ENCODE measurements around the gene LRMDA. TPM values are rescaled to one million over a fixed set of nuclear protein-coding genes. Genes with fewer than 3 reads are reported as not detected.

Gene LRMDA
- total and polyA plus RNA-seq, 7 donors = 1.0 to 5.7 (median 2.5) TPM

- no peaks in the 10 kb centered on the region for H3K36me3 ChIP-seq (ENCODE audit: insufficient read depth in 1 of 2, low read depth in 1 of 2)
- intact Hi-C loops (cut with DNase I) = no loop called here
- ATAC-seq (no peak), DNase-seq (peak in 1 of 2 donors; percentile 51)
- H3K27ac ChIP-seq = no peak overlapping the region
- no peaks in the 10 kb centered on the region for H3K27me3 ChIP-seq (ENCODE audit: insufficient read depth in 3 of 3, low read length in 2 of 3)
- no peak overlapping the region for H3K4me3 ChIP-seq
- TF ChIP-seq CTCF (IDR thresholded peaks at IDR 0.05) = no peak
- no peaks in the 10 kb centered on the region for H3K9me3 ChIP-seq
- 74 to 77% (median 74%) methylated on average over 5 of the region's 5 CpGs for WGBS, 3 donors
- no peaks in the 10 kb centered on the region for H3K4me1 ChIP-seq
Observed at GRCh38 chr10:75982611-75983369, 551.4 kb downstream of the LRMDA start.

GRCh38 chr10:75984067-75984466, 552.6 kb downstream of the LRMDA start:
- Histone ChIP-seq H3K4me3 (no peak overlapping the region), H3K36me3 (ENCODE audit: insufficient read depth in 1 of 2, low read depth in 1 of 2) (no peaks in the 10 kb centered on the region), H3K4me1 (no peaks in the 10 kb centered on the region), H3K27me3 (ENCODE audit: insufficient read depth in 3 of 3, low read length in 2 of 3) (no peaks in the 10 kb centered on the region), H3K9me3 (no peaks in the 10 kb centered on the region), H3K27ac (no peak overlapping the region)
- ATAC-seq = peak in 1 of 4 donors; percentile 27
- 39 to 71% (median 57%) methylated on average over 7 of the region's 7 CpGs for WGBS, 3 donors
- TF ChIP-seq CTCF (IDR thresholded peaks at IDR 0.05) = no peak
- DNase-seq = no peak
- intact Hi-C loops (cut with DNase I) = no loop called here

DNA sequence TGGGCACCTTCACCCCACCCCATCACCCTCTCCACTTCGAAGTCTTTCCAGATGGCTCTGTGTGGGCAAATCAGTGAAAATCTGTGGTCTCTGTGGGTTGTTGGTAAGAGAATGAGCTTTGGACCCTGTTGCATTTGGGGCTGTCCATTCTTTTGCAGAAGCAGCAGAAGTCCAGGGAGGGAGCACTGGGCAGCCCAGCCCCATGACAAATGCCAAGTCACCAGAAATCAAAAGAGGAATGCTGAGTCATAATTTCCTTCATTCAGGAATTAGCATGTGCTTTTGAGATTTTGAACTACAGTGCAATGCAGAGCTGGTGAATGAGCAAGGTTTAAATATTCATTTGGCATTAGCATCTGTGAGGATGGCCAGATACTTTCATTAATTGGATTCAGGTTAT, 556.2 kb downstream of the LRMDA start:
- intact Hi-C loops (cut with DNase I) = no loop called here
- WGBS, 3 donors = 73 to 95% (median 90%) methylated on average over 1 of the region's 1 CpG
- Histone ChIP-seq H3K27ac (no peak overlapping the region), H3K4me3 (no peak overlapping the region), H3K9me3 (no peaks in the 10 kb centered on the region), H3K27me3 (ENCODE audit: insufficient read depth in 3 of 3, low read length in 2 of 3) (no peaks in the 10 kb centered on the region), H3K36me3 (ENCODE audit: insufficient read depth in 1 of 2, low read depth in 1 of 2) (no peaks in the 10 kb centered on the region), H3K4me1 (no peaks in the 10 kb centered on the region)
- DNase-seq = no peak
- ATAC-seq = no peak
- TF ChIP-seq CTCF (IDR thresholded peaks at IDR 0.05) = no peak

GRCh38 chr10:75994357-75995040, 563.1 kb downstream of the LRMDA start:
- 55 to 70% (median 61%) methylated on average over 9 of the region's 9 CpGs for WGBS, 3 donors
- H3K36me3 ChIP-seq (ENCODE audit: insufficient read depth in 1 of 2, low read depth in 1 of 2) = no peaks in the 10 kb centered on the region
- TF ChIP-seq CTCF (IDR thresholded peaks at IDR 0.05) = no peak
- H3K4me1 ChIP-seq = peaks cover 4% of the 10 kb centered on the region
- no peak overlapping the region for H3K4me3 ChIP-seq
- H3K27me3 ChIP-seq (ENCODE audit: insufficient read depth in 3 of 3, low read length in 2 of 3) = no peaks in the 10 kb centered on the region
- no peak overlapping the region for H3K27ac ChIP-seq
- H3K9me3 ChIP-seq = no peaks in the 10 kb centered on the region
- DNase-seq (no peak), ATAC-seq (peak in 2 of 4 donors; percentile 46 to 48)
- intact Hi-C loops (cut with DNase I) = no loop called here
